HepG2 (cell line): ENCODE data around the gene CTSV. TPM values are rescaled to one million over a fixed set of nuclear protein-coding genes. Genes with fewer than 3 reads are reported as not detected.

Experiments
- KLF11 ChIP-seq: IDR thresholded peaks from 2 replicates; pipeline ENCODE4 v1.6.1; 2016; ENCODE audit warnings: missing compliant biosample characterization
- NR2F1 ChIP-seq, 2 experiments: fragments of 450-650 bp in 1 of 2; formaldehyde crosslinking in 1 of 2; IDR thresholded peaks; 2 replicates each; pipeline versions ENCODE4 v1.5.0 to v1.6.1; 2016 to 2020; ENCODE audit warnings: mild to moderate bottlenecking in 1 of 2, missing compliant biosample characterization in 1 of 2, missing genetic modification reagents in 1 of 2, moderate library complexity in 1 of 2
- PAF1 ChIP-seq: IDR thresholded peaks from 2 replicates; pipeline ENCODE4 v1.6.1; 2016; ENCODE audit warnings: missing genetic modification reagents, missing compliant biosample characterization
- SOX13 ChIP-seq, 3 experiments: fragments of 450-650 bp in 1 of 3; sonication (generic) in 1 of 3; formaldehyde crosslinking in 1 of 3; IDR thresholded peaks in 2 of 3; conservative IDR thresholded peaks in 1 of 3; 2 replicates each; pipeline versions ENCODE4 v1.5.0 to v1.6.1; 2016 to 2020; ENCODE audit warnings: antibody characterized with exemption in 1 of 3, mild to moderate bottlenecking in 1 of 3, missing compliant biosample characterization in 1 of 3, missing genetic modification reagents in 1 of 3, moderate library complexity in 1 of 3
- TARDBP ChIP-seq: sonication (generic); formaldehyde crosslinking; IDR thresholded peaks from 2 replicates; pipeline ENCODE4 v1.8.0; 2022; ENCODE audit warnings: mild to moderate bottlenecking, missing genetic modification reagents
- ZBTB25 ChIP-seq: IDR thresholded peaks from 2 replicates; pipeline ENCODE4 v1.6.1; 2018; ENCODE audit warnings: missing genetic modification reagents
- ZFP1 ChIP-seq: IDR thresholded peaks from 2 replicates; pipeline ENCODE4 v1.6.1; 2016
- ZFP36 ChIP-seq: fragments of 150-350 bp; IDR thresholded peaks from 2 replicates; pipeline ENCODE4 v1.6.1; 2018; ENCODE audit warnings: borderline replicate concordance, low read length, low read depth; ENCODE audit not compliant: partially characterized antibody
- ZNF333 ChIP-seq: sonication (generic); formaldehyde crosslinking; IDR thresholded peaks from 2 replicates; pipeline ENCODE4 v1.4.0; 2020; ENCODE audit warnings: mild to moderate bottlenecking, missing genetic modification reagents, borderline replicate concordance
- ZNF563 ChIP-seq: sonication (generic); formaldehyde crosslinking; IDR thresholded peaks from 2 replicates; pipeline ENCODE4 v1.8.0; 2022; ENCODE audit warnings: mild to moderate bottlenecking, moderate library complexity, missing genetic modification reagents
- ZNF589 ChIP-seq: sonication (generic); formaldehyde crosslinking; conservative IDR thresholded peaks from 2 replicates; pipeline ENCODE4 v1.8.0; 2022; ENCODE audit warnings: mild to moderate bottlenecking, moderate library complexity, missing genetic modification reagents
- ZNF619 ChIP-seq: sonication (generic); formaldehyde crosslinking; IDR thresholded peaks from 2 replicates; pipeline ENCODE4 v1.4.0; 2020; ENCODE audit warnings: mild to moderate bottlenecking, missing genetic modification reagents
- ZNF747 ChIP-seq: sonication (generic); formaldehyde crosslinking; IDR thresholded peaks from 2 replicates; pipeline ENCODE4 v1.8.1; 2023; ENCODE audit warnings: missing genetic modification reagents, mild to moderate bottlenecking, borderline replicate concordance
- ZNF768 ChIP-seq: sonication (generic); formaldehyde crosslinking; IDR thresholded peaks from 2 replicates; pipeline ENCODE4 v1.4.0; 2020; ENCODE audit warnings: missing genetic modification reagents
- ZNF773 ChIP-seq: sonication (generic); formaldehyde crosslinking; IDR thresholded peaks from 2 replicates; pipeline ENCODE4 v1.4.0; 2020; ENCODE audit warnings: missing genetic modification reagents, borderline replicate concordance
- ZNF777 ChIP-seq: sonication (generic); formaldehyde crosslinking; IDR thresholded peaks from 2 replicates; pipeline ENCODE4 v1.4.0; 2020; ENCODE audit warnings: missing genetic modification reagents
- ZNF850 ChIP-seq: sonication (generic); formaldehyde crosslinking; conservative IDR thresholded peaks from 2 replicates; pipeline ENCODE4 v1.9.0; 2021; ENCODE audit warnings: mild to moderate bottlenecking, missing genetic modification reagents
- polyA plus RNA-seq, 8 experiments: library from polyadenylated mRNA; depleted of rRNA in 3 of 8; stranded (reverse) in 7 of 8; unstranded in 1 of 8; fragments of >200 nt; fragmentation: Illumina TruSeq in 4 of 8; extraction: Trizol in 4 of 8; gene quantifications; 2 replicates each; pipeline versions ENCODE4 v1.2.1 to v1.2.3, GENCODE V29; 2011 to 2016; ENCODE audit warnings: low read depth in 4 of 8, missing spikeins in 1 of 8, mixed read lengths in 1 of 8; ENCODE audit not compliant: insufficient read depth in 1 of 8
- total RNA-seq, 5 experiments: library from RNA; depleted of rRNA; stranded (reverse); fragments of >200 nt; fragmentation: Illumina TruSeq; extraction: Trizol; gene quantifications; 2 replicates each; pipeline ENCODE4 v1.2.3, GENCODE V29; 2016; ENCODE audit warnings: low read depth in 1 of 5
- TF ChIP-seq, protein P1 (sequence below): IDR thresholded peaks from 2 replicates; pipeline ENCODE4 v1.6.1; 2016; ENCODE audit warnings: mild to moderate bottlenecking, missing biosample characterization, missing genetic modification reagents
- TF ChIP-seq, protein P2 (sequence below): IDR thresholded peaks from 2 replicates; pipeline ENCODE4 v1.6.1; 2016
- TF ChIP-seq, protein P3 (sequence below), 2 experiments: sonication (generic) in 1 of 2; formaldehyde crosslinking in 1 of 2; IDR thresholded peaks; 2 replicates each; pipeline versions ENCODE4 v1.4.0 to v1.6.1; 2016 to 2020; ENCODE audit warnings: borderline replicate concordance in 1 of 2, low read depth in 1 of 2, mild to moderate bottlenecking in 1 of 2, missing genetic modification reagents in 1 of 2

The CTSV gene
- total and polyA plus RNA-seq, 2 of the 13 experiments (the other 11 are each of a cell fraction or from before 2014, with no cell fraction given): 10.6 to 12.6 TPM

DNA sequence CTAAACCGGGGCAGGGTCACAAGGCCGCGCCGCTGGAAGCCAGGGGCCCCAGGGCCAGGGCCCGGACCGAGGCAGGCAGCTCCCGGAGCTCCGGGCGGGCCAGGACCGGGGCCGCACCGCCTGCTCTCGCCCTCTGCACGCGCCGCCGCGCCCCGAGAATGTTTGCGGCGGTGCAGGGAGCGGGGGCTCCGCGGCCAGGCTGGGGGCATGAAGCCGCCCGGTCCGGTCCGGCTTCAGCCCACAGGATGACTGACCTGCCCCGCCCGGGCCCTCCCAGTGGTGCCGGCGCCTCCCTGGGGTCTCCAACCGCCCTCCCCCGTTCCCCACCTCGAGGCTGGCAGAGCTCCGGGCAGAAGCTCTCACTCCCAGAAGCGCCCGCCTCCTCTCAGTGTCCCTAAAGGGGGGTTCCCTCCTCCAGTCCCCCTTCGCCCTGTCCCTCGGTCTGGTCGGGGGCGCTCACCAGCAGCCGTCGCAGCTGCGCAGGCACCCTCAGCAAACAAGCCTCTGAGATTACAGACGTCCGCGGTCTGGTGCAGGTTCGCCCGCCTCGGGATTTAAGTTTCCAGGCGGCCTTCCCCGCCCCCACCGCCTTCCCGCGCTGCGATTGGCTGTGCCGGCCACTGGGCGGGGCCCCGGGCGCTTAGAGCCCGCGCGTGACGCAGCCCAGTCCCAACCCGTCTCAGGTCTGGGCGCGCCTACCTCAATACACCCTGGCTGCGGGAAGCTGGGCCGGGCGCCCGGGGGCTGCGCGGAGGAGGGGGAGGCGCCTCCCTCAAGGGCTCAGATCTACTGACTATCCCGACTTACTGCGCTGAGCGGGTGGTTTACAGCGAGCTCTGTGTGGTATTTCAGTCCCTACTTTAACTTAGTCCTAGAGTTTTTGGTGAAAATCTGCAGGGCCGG lies at the start of gene CTSV (continued):
- TF ChIP-seq PAF1 (CRISPR knock-in tag) (no peak), ZNF619 (no peak), SOX13 (IDR thresholded peaks at IDR 0.05) (no peak), SOX13 (CRISPR knock-in tag; conservative IDR thresholded peaks at IDR 0.05 in 1 of 2, IDR thresholded peaks at IDR 0.05 in 1 of 2) (no peak; a peak in 1 of 4 replicates), ZNF589 (CRISPR knock-in tag) (0 out of 2 replicates have a peak, but pooled peaks have one; percentile 32), ZNF747 (CRISPR knock-in tag) (no peak), ZNF850 (CRISPR knock-in tag) (no peak), NR2F1 (CRISPR knock-in tag; IDR thresholded peaks at IDR 0.05) (no peak), ZFP1 (no peak), ZBTB25 (CRISPR knock-in tag) (no peak), ZNF768 (CRISPR knock-in tag) (no peak; the same call in 1 of the 2 replicates), TARDBP (CRISPR knock-in tag) (peak; percentile 56; the same call in 1 of the 2 replicates), ZFP36 (no peak), ZNF773 (CRISPR knock-in tag) (no peak), ZNF333 (CRISPR knock-in tag) (0 out of 2 replicates have a peak, but pooled peaks have one; percentile 48), ZNF777 (peak; percentile 89), ZNF563 (peak; percentile 68; the same call in 1 of the 2 replicates), KLF11 (no peak)
- TF ChIP-seq, protein P1, sequence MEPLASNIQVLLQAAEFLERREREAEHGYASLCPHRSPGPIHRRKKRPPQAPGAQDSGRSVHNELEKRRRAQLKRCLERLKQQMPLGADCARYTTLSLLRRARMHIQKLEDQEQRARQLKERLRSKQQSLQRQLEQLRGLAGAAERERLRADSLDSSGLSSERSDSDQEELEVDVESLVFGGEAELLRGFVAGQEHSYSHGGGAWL: 0 out of 2 replicates have a peak, but pooled peaks have one; percentile 25
- TF ChIP-seq, protein P2, sequence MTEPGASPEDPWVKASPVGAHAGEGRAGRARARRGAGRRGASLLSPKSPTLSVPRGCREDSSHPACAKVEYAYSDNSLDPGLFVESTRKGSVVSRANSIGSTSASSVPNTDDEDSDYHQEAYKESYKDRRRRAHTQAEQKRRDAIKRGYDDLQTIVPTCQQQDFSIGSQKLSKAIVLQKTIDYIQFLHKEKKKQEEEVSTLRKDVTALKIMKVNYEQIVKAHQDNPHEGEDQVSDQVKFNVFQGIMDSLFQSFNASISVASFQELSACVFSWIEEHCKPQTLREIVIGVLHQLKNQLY (CRISPR knock-in tag): 0 out of 2 replicates have a peak, but pooled peaks have one; percentile 35
- TF ChIP-seq, protein P3, sequence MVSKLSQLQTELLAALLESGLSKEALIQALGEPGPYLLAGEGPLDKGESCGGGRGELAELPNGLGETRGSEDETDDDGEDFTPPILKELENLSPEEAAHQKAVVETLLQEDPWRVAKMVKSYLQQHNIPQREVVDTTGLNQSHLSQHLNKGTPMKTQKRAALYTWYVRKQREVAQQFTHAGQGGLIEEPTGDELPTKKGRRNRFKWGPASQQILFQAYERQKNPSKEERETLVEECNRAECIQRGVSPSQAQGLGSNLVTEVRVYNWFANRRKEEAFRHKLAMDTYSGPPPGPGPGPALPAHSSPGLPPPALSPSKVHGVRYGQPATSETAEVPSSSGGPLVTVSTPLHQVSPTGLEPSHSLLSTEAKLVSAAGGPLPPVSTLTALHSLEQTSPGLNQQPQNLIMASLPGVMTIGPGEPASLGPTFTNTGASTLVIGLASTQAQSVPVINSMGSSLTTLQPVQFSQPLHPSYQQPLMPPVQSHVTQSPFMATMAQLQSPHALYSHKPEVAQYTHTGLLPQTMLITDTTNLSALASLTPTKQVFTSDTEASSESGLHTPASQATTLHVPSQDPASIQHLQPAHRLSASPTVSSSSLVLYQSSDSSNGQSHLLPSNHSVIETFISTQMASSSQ (IDR thresholded peaks at IDR 0.05; ENCODE audit: low read depth): no peak
- TF ChIP-seq, protein P3 (CRISPR knock-in tag; IDR thresholded peaks at IDR 0.05; ENCODE audit: borderline replicate concordance): peak; percentile 51; the same call in 1 of the 2 replicates
